Esophagus (tissue), 2 donors: Measurements from ENCODE around the gene MFSD6. TPM values are rescaled to one million over a fixed set of nuclear protein-coding genes. Genes with fewer than 3 reads are reported as not detected.

Experiments
- H3K27ac ChIP-seq, 2 donors: one replicate each; pipeline ENCODE4 v1.5.1; 2013; ENCODE audit warnings: low read depth in 2 of 2, mild to moderate bottlenecking in 2 of 2, inconsistent platforms in 1 of 2, low read length in 1 of 2, moderate library complexity in 1 of 2
- H3K27me3 ChIP-seq, 2 donors: one replicate each; pipeline ENCODE4 v1.6.1; 2013; ENCODE audit warnings: low read length in 2 of 2, control low read depth in 1 of 2, mild to moderate bottlenecking in 1 of 2; ENCODE audit not compliant: insufficient read depth in 2 of 2, control insufficient read depth in 1 of 2
- H3K36me3 ChIP-seq, 2 donors: one replicate each; pipeline ENCODE4 v1.6.1; 2013; ENCODE audit warnings: low read length in 1 of 2; ENCODE audit not compliant: control insufficient read depth in 2 of 2, insufficient read depth in 2 of 2
- H3K4me1 ChIP-seq, 2 donors: one replicate each; pipeline ENCODE4 v1.6.1; 2013; ENCODE audit warnings: low read length in 1 of 2; ENCODE audit not compliant: control insufficient read depth in 2 of 2, insufficient read depth in 2 of 2
- H3K4me3 ChIP-seq, 2 donors: one replicate each; pipeline ENCODE4 v1.5.1; 2013; ENCODE audit warnings: low read length in 2 of 2, mild to moderate bottlenecking in 2 of 2, low read depth in 1 of 2, moderate library complexity in 1 of 2
- H3K9me3 ChIP-seq, 2 donors: one replicate each; pipeline ENCODE4 v1.6.1; 2013; ENCODE audit warnings: mild to moderate bottlenecking in 2 of 2, low read depth in 1 of 2, low read length in 1 of 2, moderate library complexity in 1 of 2; ENCODE audit not compliant: control insufficient read depth in 2 of 2, insufficient read depth in 1 of 2
- WGBS, 2 donors: extraction: QIAGEN DNeasy Blood & Tissue Kit; methylation state at CpG; one replicate each; pipeline ENCODE4 v1.1.7; 2013; 5-methylcytosine and 5-hydroxymethylcytosine counted together
- polyA plus RNA-seq, 2 donors: library from polyadenylated mRNA; stranded (reverse); fragments of 200-250 nt; gene quantifications; one replicate each; pipeline ENCODE4 v1.2.3, GENCODE V29; 2013
- donor health status: healthy with polysubstance abuse.
- donor health status: Bipolar disorder and iron deficiency.

The MFSD6 gene
- polyA plus RNA-seq, 2 donors = 25.2 to 30.5 TPM

- H3K9me3 ChIP-seq = no peaks in the 10 kb centered on the region
- no peak overlapping the region for H3K27ac ChIP-seq
- no peaks in the 10 kb centered on the region for H3K27me3 ChIP-seq
- 68 to 84% methylated on average over 5 of the region's 5 CpGs for WGBS, 2 donors
- H3K36me3 ChIP-seq = peaks cover 0 to 13% of the 10 kb centered on the region in 2 donors
- no peak overlapping the region for H3K4me3 ChIP-seq
- H3K4me1 ChIP-seq = no peaks in the 10 kb centered on the region
Measured at GRCh38 chr2:190432567-190433231, 24.5 kb downstream of the MFSD6 start.

GRCh38 chr2:190435031-190435670, 27.0 kb downstream of the MFSD6 start:
- Histone ChIP-seq H3K27me3 (no peaks in the 10 kb centered on the region), H3K27ac (no peak overlapping the region), H3K4me1 (no peaks in the 10 kb centered on the region), H3K36me3 (peaks cover 0 to 13% of the 10 kb centered on the region in 2 donors), H3K9me3 (no peaks in the 10 kb centered on the region), H3K4me3 (no peak overlapping the region)
- WGBS, 2 donors = 81 to 86% methylated on average over 2 of the region's 2 CpGs

GRCh38 chr2:190436557-190436956, 28.4 kb downstream of the MFSD6 start:
- Histone ChIP-seq H3K27ac (no peak overlapping the region), H3K9me3 (no peaks in the 10 kb centered on the region), H3K4me1 (peaks cover 0 to 5% of the 10 kb centered on the region in 2 donors), H3K4me3 (no peak overlapping the region), H3K27me3 (no peaks in the 10 kb centered on the region), H3K36me3 (peaks cover 0 to 13% of the 10 kb centered on the region in 2 donors)
- 93 to 95% methylated on average over 5 of the region's 5 CpGs for WGBS, 2 donors

GRCh38 chr2:190440113-190440512, 32.0 kb downstream of the MFSD6 start:
- Histone ChIP-seq H3K27ac (no peak overlapping the region), H3K9me3 (no peaks in the 10 kb centered on the region), H3K27me3 (no peaks in the 10 kb centered on the region), H3K36me3 (peaks cover 0 to 13% of the 10 kb centered on the region in 2 donors), H3K4me3 (no peak overlapping the region), H3K4me1 (peaks cover 2 to 5% of the 10 kb centered on the region in 2 donors)

- Histone ChIP-seq H3K27ac (no peak overlapping the region), H3K4me3 (no peak overlapping the region), H3K36me3 (peaks cover 0 to 6% of the 10 kb centered on the region in 2 donors), H3K4me1 (peaks cover 2 to 5% of the 10 kb centered on the region in 2 donors), H3K27me3 (no peaks in the 10 kb centered on the region), H3K9me3 (no peaks in the 10 kb centered on the region)
- 68 to 76% methylated on average over 4 of the region's 4 CpGs for WGBS, 2 donors
Measured at GRCh38 chr2:190441564-190441963, 33.4 kb downstream of the MFSD6 start.

DNA sequence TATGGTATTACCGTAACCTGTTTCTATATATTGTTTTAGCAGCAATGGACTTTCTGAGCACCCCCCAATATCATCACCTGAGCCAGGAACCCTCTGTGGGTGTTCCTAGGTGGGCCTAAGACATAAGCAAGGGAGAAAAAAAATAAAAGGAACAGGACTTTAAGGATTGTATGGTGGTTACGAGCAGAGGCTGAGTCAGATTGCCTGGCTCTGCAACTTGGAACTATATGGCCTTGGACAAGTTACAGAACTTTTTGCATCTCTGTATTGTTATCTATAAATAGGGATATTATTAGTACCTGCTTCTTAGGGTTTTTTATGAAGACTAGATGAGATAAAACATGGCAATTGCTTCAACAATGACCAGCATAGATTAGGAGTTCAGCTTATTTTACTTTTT, 34.9 kb downstream of the MFSD6 start:
- Histone ChIP-seq H3K36me3 (no peaks in the 10 kb centered on the region), H3K27me3 (no peaks in the 10 kb centered on the region), H3K9me3 (no peaks in the 10 kb centered on the region), H3K27ac (no peak overlapping the region), H3K4me1 (peaks cover 2 to 5% of the 10 kb centered on the region in 2 donors), H3K4me3 (no peak overlapping the region)
- 73 to 74% methylated on average over 2 of the region's 2 CpGs for WGBS, 2 donors

GRCh38 chr2:190443778-190444481, 35.8 kb downstream of the MFSD6 start:
- Histone ChIP-seq H3K4me1 (peaks cover 2 to 5% of the 10 kb centered on the region in 2 donors), H3K27ac (peak overlapping the region in 1 of 2 donors; percentile 76), H3K4me3 (no peak overlapping the region), H3K27me3 (no peaks in the 10 kb centered on the region), H3K36me3 (no peaks in the 10 kb centered on the region), H3K9me3 (no peaks in the 10 kb centered on the region)
- 58 to 59% methylated on average over 3 of the region's 3 CpGs for WGBS, 2 donors

- Histone ChIP-seq H3K9me3 (no peaks in the 10 kb centered on the region), H3K4me1 (peaks cover 2 to 5% of the 10 kb centered on the region in 2 donors), H3K4me3 (no peak overlapping the region), H3K36me3 (no peaks in the 10 kb centered on the region), H3K27me3 (no peaks in the 10 kb centered on the region), H3K27ac (no peak overlapping the region)
- 87 to 93% methylated on average over 1 of the region's 1 CpG for WGBS, 2 donors
Measured at GRCh38 chr2:190444976-190445375, 36.8 kb downstream of the MFSD6 start.

DNA sequence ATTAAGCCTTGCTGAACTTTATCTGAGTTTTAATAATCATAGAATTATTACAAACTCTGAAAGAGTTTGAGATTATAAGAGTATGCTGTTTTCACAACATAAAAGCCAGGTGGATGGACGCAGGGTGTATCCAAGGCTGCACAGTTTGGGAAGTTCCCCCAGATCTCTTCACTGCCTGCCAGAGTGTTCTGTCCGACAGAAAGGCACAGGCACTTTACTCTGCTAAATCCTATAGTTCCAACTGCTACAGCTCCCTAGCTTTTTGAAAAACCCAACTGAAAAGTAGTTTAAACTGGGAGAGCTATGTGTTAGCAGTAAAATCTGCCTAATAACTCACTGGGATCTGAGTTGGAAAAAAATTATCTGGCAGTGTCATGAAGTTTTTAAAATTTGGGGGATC, 38.0 kb downstream of the MFSD6 start:
- H3K27ac ChIP-seq = no peak overlapping the region

More for the DNA sequence above, 38.0 kb downstream of the MFSD6 start:
- WGBS, 2 donors = 72 to 77% methylated on average over 2 of the region's 2 CpGs
- Histone ChIP-seq H3K9me3 (no peaks in the 10 kb centered on the region), H3K4me1 (peaks cover 2 to 3% of the 10 kb centered on the region in 2 donors), H3K4me3 (no peak overlapping the region), H3K36me3 (no peaks in the 10 kb centered on the region), H3K27me3 (no peaks in the 10 kb centered on the region)
